Measurements from ENCODE around the gene HERC2. TPM values are rescaled to one million over a fixed set of nuclear protein-coding genes. Genes with fewer than 3 reads are reported as not detected.
"Not testable (repeated sequence)": the region's sequence is repeated elsewhere in the genome, so short reads cannot be mapped to it uniquely, and the experiment has no call there.

The HERC2 gene
- total and polyA plus RNA-seq, 2 of the 4 experiments (the other 2 are of a cell fraction), result 20.8 to 28.9 TPM

DNA sequence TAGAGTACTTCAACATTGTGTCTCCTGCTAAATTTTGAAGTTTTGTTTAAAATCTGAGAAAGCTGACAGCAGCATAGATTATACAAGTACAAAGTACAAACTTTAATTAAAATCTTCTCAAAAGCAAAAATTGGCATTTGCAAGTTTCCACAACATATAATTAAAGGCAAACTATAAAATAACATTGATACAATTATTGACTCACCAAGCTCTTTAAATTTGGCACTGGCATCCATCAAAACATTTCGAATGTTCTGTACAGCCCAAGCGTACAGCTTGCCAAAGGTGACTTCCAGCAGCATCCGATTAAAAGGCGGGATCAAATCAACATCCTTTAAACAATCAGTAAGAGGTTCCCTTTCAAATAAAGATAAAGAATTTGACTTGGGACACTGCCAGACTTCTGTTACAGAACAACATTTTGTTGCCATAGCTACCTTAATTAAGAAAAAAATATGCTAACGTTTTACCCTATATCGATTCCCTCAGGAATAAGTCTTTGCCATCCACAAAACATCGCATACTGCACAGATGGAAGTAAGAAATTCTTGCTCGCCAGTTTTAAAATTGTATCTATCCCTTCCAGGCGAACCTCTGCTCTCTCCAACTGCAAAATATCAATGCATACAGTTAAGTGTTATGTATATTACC, 92.9 kb downstream of the HERC2 start:
- H2AFZ ChIP-seq (replicated peaks; ENCODE audit: low read length, poor library complexity); H3K14ac ChIP-seq (replicated peaks; ENCODE audit: low read depth, low read length); ATAC-seq (ENCODE audit: low read depth); DNase-seq; H3K9me3 ChIP-seq (ENCODE audit: control insufficient read depth, insufficient read depth, low read length); H3K4me3 ChIP-seq (ENCODE audit: insufficient read depth, low read depth, low read length); intact Hi-C loops (cut with micrococcal nuclease); H4K5ac ChIP-seq (ENCODE audit: low read depth, low read length); H3K18ac ChIP-seq (ENCODE audit: low read depth, low read length); CTCF ChIA-PET; H4K8ac ChIP-seq (ENCODE audit: low read depth in 2 of 2, low read length in 2 of 2); H4K91ac ChIP-seq (ENCODE audit: insufficient read depth, low read depth, low read length); dilution Hi-C loops (cut with HindIII; ENCODE audit: low sequenced_read_pairs, unreplicated experiment); H2BK120ac ChIP-seq (ENCODE audit: low read depth, low read length); H2AK9ac ChIP-seq (replicated peaks; ENCODE audit: low read depth, low read length, poor library complexity); H2BK15ac ChIP-seq (ENCODE audit: low read depth, low read length); H3K79me1 ChIP-seq (ENCODE audit: low read depth in 1 of 2, low read length in 2 of 2); H3K4me1 ChIP-seq (ENCODE audit: control insufficient read depth, insufficient read depth, low read length); H3K4ac ChIP-seq (ENCODE audit: low read depth, low read length); H3K4me2 ChIP-seq (ENCODE audit: low read depth, low read length); POLR2A ChIA-PET (ENCODE audit: unreplicated experiment); H3K27ac ChIP-seq (ENCODE audit: insufficient read depth, low read length); in situ Hi-C loops (cut with MboI; ENCODE audit: low sequenced_read_pairs); BruUV-seq (replicated peaks); H4K20me1 ChIP-seq (ENCODE audit: insufficient read depth, low read length); H3K23ac ChIP-seq (ENCODE audit: low read depth, low read length); H3K27me3 ChIP-seq (ENCODE audit: control insufficient read depth, insufficient read depth, low read length); H3K9ac ChIP-seq (ENCODE audit: low read depth, low read length); H2BK5ac ChIP-seq (ENCODE audit: low read depth, low read length, poor library complexity, severe bottlenecking); H3K56ac ChIP-seq (ENCODE audit: extremely low read depth, insufficient read depth, low read length); H2AK5ac ChIP-seq (ENCODE audit: low read depth, low read length); H3K9me1 ChIP-seq (ENCODE audit: insufficient read depth, low read length); H2BK20ac ChIP-seq (ENCODE audit: low read depth, low read length): not testable (repeated sequence)
- no CpG with 5 or more reads among the region's 9 CpGs for WGBS, 2 experiments (ENCODE audit: extremely low coverage in 2 of 2, insufficient read length in 1 of 2)
- H3K36me3 ChIP-seq (ENCODE audit: control insufficient read depth, insufficient read depth, low read length), result peaks cover 20% of the 10 kb centered on the region
